Breast epithelium (tissue), 3 donors: Measurements from ENCODE around the gene NOPCHAP1.

Experiments used
- CTCF ChIP-seq, 3 donors: fragments of 450-650 bp; IDR thresholded peaks; one replicate each; pipeline ENCODE4 v1.5.1; 2016 to 2017; ENCODE audit warnings: antibody characterized with exemption in 3 of 3, mild to moderate bottlenecking in 3 of 3, moderate library complexity in 3 of 3
- POLR2A ChIP-seq: fragments of 450-650 bp; IDR thresholded peaks from one replicate; pipeline ENCODE4 v1.6.1; 2016; ENCODE audit warnings: antibody characterized with exemption, mild to moderate bottlenecking, moderate library complexity
- POLR2AphosphoS5 ChIP-seq, 3 donors: sonication (generic); formaldehyde crosslinking; IDR thresholded peaks; one replicate each; pipeline ENCODE4 v1.6.1; 2017; ENCODE audit warnings: antibody characterized with exemption in 3 of 3

DNA sequence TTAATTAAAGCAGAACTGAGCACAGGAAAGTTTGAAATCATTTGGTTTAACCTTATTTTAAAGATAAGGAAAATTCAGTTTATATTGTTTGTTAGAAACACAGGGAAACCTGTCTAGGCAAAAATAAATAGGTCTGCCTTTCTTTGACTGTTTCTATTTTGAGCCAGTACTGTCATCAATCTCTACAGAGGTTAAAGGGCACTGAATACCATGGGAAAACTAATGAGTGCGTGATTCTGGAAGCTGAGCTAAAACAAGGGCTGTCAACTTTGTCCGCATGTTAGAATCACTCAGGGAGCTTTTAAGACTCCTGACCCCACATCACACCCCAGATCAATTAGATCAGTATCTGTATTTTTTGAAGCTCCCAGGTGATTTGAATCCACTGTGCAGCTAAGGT, 38.8 kb downstream of the NOPCHAP1 start:
- TF ChIP-seq CTCF (IDR thresholded peaks at IDR 0.05) (no peak), POLR2AphosphoS5 (IDR thresholded peaks at IDR 0.05) (no peak), POLR2A (no peak)
